H9 (cell line): ENCODE results near the gene PIGS. TPM values are rescaled to one million over a fixed set of nuclear protein-coding genes. Genes with fewer than 3 reads are reported as not detected.

ENCODE experiments used
- DNase-seq: peaks from one replicate; pipeline ENCODE4 v3.0.0-alpha.2; 2017
- H2AFZ ChIP-seq: one replicate; pipeline ENCODE4 v1.6.1; 2013; ENCODE audit warnings: mild to moderate bottlenecking, low read length, control low read depth, moderate library complexity
- H2AK5ac ChIP-seq: 2 replicates; pipeline ENCODE4 v1.6.1; 2013; ENCODE audit warnings: low read length, control low read depth, mixed read lengths; ENCODE audit not compliant: insufficient read length
- H2BK120ac ChIP-seq: one replicate; pipeline ENCODE4 v1.6.1; 2013; ENCODE audit warnings: low read depth, mild to moderate bottlenecking, low read length, control low read depth, inconsistent platforms; ENCODE audit not compliant: poor library complexity, severe bottlenecking
- H2BK12ac ChIP-seq: 2 replicates; pipeline ENCODE4 v1.6.1; 2013; ENCODE audit warnings: low read length, control low read depth, mixed read lengths, low read depth; ENCODE audit not compliant: insufficient read length
- H2BK15ac ChIP-seq: 2 replicates; pipeline ENCODE4 v1.6.1; 2013; ENCODE audit warnings: low read depth, low read length, control low read depth
- H2BK20ac ChIP-seq: one replicate; pipeline ENCODE4 v1.6.1; 2013; ENCODE audit warnings: low read depth, mild to moderate bottlenecking, low read length, control low read depth, inconsistent platforms; ENCODE audit not compliant: poor library complexity, severe bottlenecking
- H2BK5ac ChIP-seq: 2 replicates; pipeline ENCODE4 v1.6.1; 2013; ENCODE audit warnings: low read length, control low read depth, mixed read lengths; ENCODE audit not compliant: insufficient read length
- H3K14ac ChIP-seq: 2 replicates; pipeline ENCODE4 v1.6.1; 2013; ENCODE audit warnings: low read length, control low read depth; ENCODE audit not compliant: insufficient read depth
- H3K18ac ChIP-seq: 2 replicates; pipeline ENCODE4 v1.6.1; 2013; ENCODE audit warnings: low read depth, mild to moderate bottlenecking, mixed read lengths, low read length, control low read depth; ENCODE audit not compliant: insufficient read length
- H3K23ac ChIP-seq: 2 replicates; pipeline ENCODE4 v1.6.1; 2013; ENCODE audit warnings: low read length, control low read depth, mixed read lengths, low read depth; ENCODE audit not compliant: insufficient read length
- H3K23me2 ChIP-seq: 2 replicates; pipeline ENCODE4 v1.6.1; 2013; ENCODE audit warnings: low read depth, mild to moderate bottlenecking, mixed read lengths, low read length, control low read depth; ENCODE audit not compliant: insufficient read length, poor library complexity, severe bottlenecking
- H3K27ac ChIP-seq: 2 replicates; pipeline ENCODE4 v1.5.1; 2013; ENCODE audit warnings: low read length, control low read depth, mixed read lengths, low read depth; ENCODE audit not compliant: insufficient read length
- H3K27me3 ChIP-seq: 2 replicates; pipeline ENCODE4 v1.6.1; 2013; ENCODE audit warnings: low read length, control low read depth, inconsistent platforms; ENCODE audit not compliant: insufficient read depth
- H3K4ac ChIP-seq: 2 replicates; pipeline ENCODE4 v1.6.1; 2013; ENCODE audit warnings: low read depth, mild to moderate bottlenecking, control low read depth, inconsistent platforms, low read length, moderate library complexity
- H3K4me1 ChIP-seq: 2 replicates; pipeline ENCODE4 v1.6.1; 2013; ENCODE audit warnings: low read length, control low read depth, inconsistent platforms; ENCODE audit not compliant: insufficient read depth
- H3K4me2 ChIP-seq: 2 replicates; pipeline ENCODE4 v1.6.1; 2013; ENCODE audit warnings: low read length, control low read depth, mixed read lengths; ENCODE audit not compliant: insufficient read length, insufficient read depth
- H3K56ac ChIP-seq: 2 replicates; pipeline ENCODE4 v1.6.1; 2013; ENCODE audit warnings: low read depth, mild to moderate bottlenecking, mixed read lengths, low read length, control low read depth; ENCODE audit not compliant: insufficient read length
- H3K79me1 ChIP-seq: 2 replicates; pipeline ENCODE4 v1.6.1; 2013; ENCODE audit warnings: low read depth, mild to moderate bottlenecking, moderate library complexity, low read length, control low read depth, inconsistent platforms; ENCODE audit not compliant: insufficient read depth, poor library complexity, severe bottlenecking
- H3K79me2 ChIP-seq: 2 replicates; pipeline ENCODE4 v1.6.1; 2013; ENCODE audit warnings: low read length, control low read depth, inconsistent platforms; ENCODE audit not compliant: insufficient read depth
- H3K9ac ChIP-seq: 2 replicates; pipeline ENCODE4 v1.6.1; 2013; ENCODE audit warnings: low read length, control low read depth, mixed read lengths; ENCODE audit not compliant: insufficient read length; ENCODE audit errors: extremely low read depth
- H3K9me3 ChIP-seq: one replicate; pipeline ENCODE4 v1.6.1; 2013; ENCODE audit warnings: low read depth, low read length, inconsistent platforms; ENCODE audit not compliant: control insufficient read depth
- H3T11ph ChIP-seq: one replicate; pipeline ENCODE4 v1.6.1; 2013; ENCODE audit warnings: mild to moderate bottlenecking, low read length, control low read depth, inconsistent platforms
- H4K20me1 ChIP-seq: one replicate; pipeline ENCODE4 v1.6.1; 2013; ENCODE audit not compliant: control insufficient read depth, insufficient read length, insufficient read depth
- H4K5ac ChIP-seq: 2 replicates; pipeline ENCODE4 v1.6.1; 2013; ENCODE audit warnings: low read depth, mild to moderate bottlenecking, mixed read lengths, low read length, control low read depth; ENCODE audit not compliant: insufficient read length
- H4K8ac ChIP-seq: replicated peaks from 2 replicates; pipeline ENCODE4 v1.6.1; 2013; ENCODE audit warnings: low read length, control low read depth, mixed read lengths, low read depth; ENCODE audit not compliant: insufficient read length
- H4K91ac ChIP-seq: 2 replicates; pipeline ENCODE4 v1.6.1; 2013; ENCODE audit warnings: low read depth, mild to moderate bottlenecking, moderate library complexity, mixed read lengths, low read length, control low read depth; ENCODE audit not compliant: insufficient read length
- H3K27ac Mint-ChIP-seq, 3 experiments: 2 replicates in 2 of 3; 3 replicates in 1 of 3; pipeline ENCODE4 v1.8.0; 2020 to 2021; ENCODE audit warnings: mixed read lengths in 3 of 3, mild to moderate bottlenecking in 1 of 3, moderate library complexity in 1 of 3
- H3K27me3 Mint-ChIP-seq: 2 replicates; pipeline ENCODE4 v1.8.0; 2021; ENCODE audit warnings: low read depth, mild to moderate bottlenecking, moderate library complexity, mixed read lengths
- H3K36me3 Mint-ChIP-seq, 3 experiments: 2 replicates in 2 of 3; 3 replicates in 1 of 3; pipeline ENCODE4 v1.8.0; 2020 to 2021; ENCODE audit warnings: low read depth in 3 of 3, mixed read lengths in 3 of 3; ENCODE audit not compliant: insufficient read depth in 1 of 3
- H3K4me1 Mint-ChIP-seq, 2 experiments: 2 replicates each; pipeline ENCODE4 v1.8.0; 2020; ENCODE audit warnings: mixed read lengths in 2 of 2
- H3K4me3 Mint-ChIP-seq, 2 experiments: 2 replicates in 1 of 2; 3 replicates in 1 of 2; pipeline ENCODE4 v1.8.0; 2020 to 2021; ENCODE audit warnings: mild to moderate bottlenecking in 2 of 2, mixed read lengths in 2 of 2, moderate library complexity in 1 of 2
- H3K9me3 Mint-ChIP-seq, 2 experiments: 2 replicates in 1 of 2; 3 replicates in 1 of 2; pipeline ENCODE4 v1.8.0; 2020; ENCODE audit warnings: mild to moderate bottlenecking in 2 of 2, mixed read lengths in 2 of 2, moderate library complexity in 1 of 2
- WGBS: extraction: QIAGEN DNeasy Blood & Tissue Kit; methylation state at CpG from one replicate; pipeline ENCODE4 v1.1.7; 2013; ENCODE audit warnings: missing lambda C conversion rate, low lambda C conversion rate, mixed read lengths; ENCODE audit not compliant: insufficient read length; ENCODE audit errors: extremely low coverage; 5-methylcytosine and 5-hydroxymethylcytosine counted together
- total RNA-seq: library from RNA; stranded (reverse); gene quantifications from 2 replicates; pipeline ENCODE4 v1.2.1, GENCODE V29; 2021
- TF ChIP-seq, protein P1 (sequence below): fragments of 200-600 bp; sonication (generic); conservative IDR thresholded peaks from 3 replicates; pipeline ENCODE4 v1.8.0; 2021; ENCODE audit warnings: antibody characterized with exemption, mild to moderate bottlenecking

PIGS gene
- total RNA-seq, 1 experiment from 2014 or later = 45.8 TPM

DNA sequence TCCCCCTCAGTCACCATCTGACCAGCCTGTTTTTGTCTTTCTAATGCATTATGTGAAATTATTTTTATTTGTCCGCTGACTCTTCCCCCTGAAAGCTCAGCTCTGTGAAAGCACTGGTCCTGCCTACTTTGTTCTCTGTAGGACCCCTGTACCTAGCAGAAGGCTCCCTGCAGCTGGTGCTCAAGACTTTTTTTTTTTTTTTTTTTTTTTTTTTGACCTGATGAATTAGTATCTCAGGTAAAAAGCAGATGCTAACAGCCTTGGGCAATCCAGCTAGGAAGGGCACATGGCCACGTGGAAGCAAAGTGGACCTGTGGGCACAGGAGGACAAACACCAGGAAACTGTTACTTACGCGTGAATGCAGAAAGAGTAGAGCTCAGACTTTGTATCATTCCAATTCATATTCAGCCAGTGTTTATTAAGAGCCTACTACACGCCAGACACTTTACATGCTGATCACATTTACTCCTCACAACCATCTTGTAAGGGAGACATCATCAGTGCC, 18.3 kb downstream of the PIGS start:
- H3K4me1 Mint-ChIP-seq = peaks cover 18 to 38% of the 10 kb centered on the region in 2 experiments
- peaks cover 5% of the 10 kb centered on the region for H3K23me2 ChIP-seq
- H3K14ac ChIP-seq = no peak overlapping the region
- H3K27me3 ChIP-seq = no peaks in the 10 kb centered on the region
- H3K79me1 ChIP-seq = no peaks in the 10 kb centered on the region
- H2AFZ ChIP-seq = no peak overlapping the region
- no peak for DNase-seq
- no peak overlapping the region for H3K56ac ChIP-seq
- no peak overlapping the region for H3T11ph ChIP-seq
- H4K20me1 ChIP-seq = no peaks in the 10 kb centered on the region
- H2BK20ac ChIP-seq = no peak overlapping the region
- peak overlapping the region in 2 of 3 experiments; percentile 46 to 76; a peak in 4 of 7 replicates for H3K27ac Mint-ChIP-seq
- H3K18ac ChIP-seq = no peak overlapping the region
- no peak overlapping the region for H4K91ac ChIP-seq
- peaks cover 21 to 45% (median 31%) of the 10 kb centered on the region in 3 experiments; a peak in 6 of 7 replicates for H3K36me3 Mint-ChIP-seq
- no peak overlapping the region for H2AK5ac ChIP-seq
- H3K4me1 ChIP-seq = no peaks in the 10 kb centered on the region
- H2BK120ac ChIP-seq = no peak overlapping the region
- H2BK12ac ChIP-seq = no peak overlapping the region
- H3K79me2 ChIP-seq = no peaks in the 10 kb centered on the region; the same call in 1 of the 2 replicates
- H3K23ac ChIP-seq = no peak overlapping the region
- H4K5ac ChIP-seq = no peak overlapping the region
- H2BK15ac ChIP-seq = no peak overlapping the region
- peak overlapping the region; percentile 51 for H3K4me2 ChIP-seq
- no peak overlapping the region for H3K9ac ChIP-seq
- no peaks in the 10 kb centered on the region for H3K9me3 Mint-ChIP-seq
- H3K9me3 ChIP-seq = no peaks in the 10 kb centered on the region
- TF ChIP-seq, protein P1, sequence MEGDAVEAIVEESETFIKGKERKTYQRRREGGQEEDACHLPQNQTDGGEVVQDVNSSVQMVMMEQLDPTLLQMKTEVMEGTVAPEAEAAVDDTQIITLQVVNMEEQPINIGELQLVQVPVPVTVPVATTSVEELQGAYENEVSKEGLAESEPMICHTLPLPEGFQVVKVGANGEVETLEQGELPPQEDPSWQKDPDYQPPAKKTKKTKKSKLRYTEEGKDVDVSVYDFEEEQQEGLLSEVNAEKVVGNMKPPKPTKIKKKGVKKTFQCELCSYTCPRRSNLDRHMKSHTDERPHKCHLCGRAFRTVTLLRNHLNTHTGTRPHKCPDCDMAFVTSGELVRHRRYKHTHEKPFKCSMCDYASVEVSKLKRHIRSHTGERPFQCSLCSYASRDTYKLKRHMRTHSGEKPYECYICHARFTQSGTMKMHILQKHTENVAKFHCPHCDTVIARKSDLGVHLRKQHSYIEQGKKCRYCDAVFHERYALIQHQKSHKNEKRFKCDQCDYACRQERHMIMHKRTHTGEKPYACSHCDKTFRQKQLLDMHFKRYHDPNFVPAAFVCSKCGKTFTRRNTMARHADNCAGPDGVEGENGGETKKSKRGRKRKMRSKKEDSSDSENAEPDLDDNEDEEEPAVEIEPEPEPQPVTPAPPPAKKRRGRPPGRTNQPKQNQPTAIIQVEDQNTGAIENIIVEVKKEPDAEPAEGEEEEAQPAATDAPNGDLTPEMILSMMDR = no peak
- H3K27me3 Mint-ChIP-seq = peaks cover 4% of the 10 kb centered on the region
- H3K4me3 Mint-ChIP-seq = peak overlapping the region; percentile 86 to 94
- H4K8ac ChIP-seq = no peak overlapping the region
- no peak overlapping the region for H2BK5ac ChIP-seq
- no peak overlapping the region for H3K4ac ChIP-seq
- no CpG with 5 or more reads among the region's 5 CpGs for WGBS
- no peak overlapping the region for H3K27ac ChIP-seq
